SK-N-SH treated with all-trans-retinoic acid at 6 μM for 48 hours (cell line): ENCODE results near the gene MYH6.

Experiments used
- SNAI2 ChIP-seq: fragments of 250-450 bp; sonication (Bioruptor Pico); IDR thresholded peaks from 2 replicates; pipeline ENCODE4 v1.5.0; 2020; ENCODE audit warnings: mild to moderate bottlenecking, moderate library complexity
- TF ChIP-seq, protein P1 (sequence below): fragments of 250-450 bp; sonication (Bioruptor Pico); IDR thresholded peaks from 2 replicates; pipeline ENCODE4 v1.8.0; 2020; ENCODE audit warnings: mild to moderate bottlenecking, moderate library complexity, borderline replicate concordance

DNA sequence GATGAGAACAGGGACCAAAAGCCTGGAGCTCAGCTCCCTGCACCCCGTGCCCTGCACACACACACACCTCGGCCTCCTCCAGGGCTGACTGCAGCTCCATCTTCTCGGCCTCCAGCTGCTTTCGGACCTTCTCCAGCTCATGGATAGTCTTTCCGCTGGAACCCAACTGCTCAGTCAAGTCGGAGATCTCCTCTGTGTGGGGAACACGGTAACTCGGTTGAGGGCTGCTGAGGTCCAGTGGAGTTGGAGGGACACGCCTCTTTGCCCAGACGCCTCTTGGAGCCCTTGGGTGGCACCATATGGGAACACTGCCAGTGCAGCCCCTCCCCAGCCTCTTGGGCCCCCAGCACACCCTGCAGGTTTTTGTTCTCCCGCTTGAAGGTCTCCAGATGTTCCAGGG, 8.7 kb upstream of the MYH6 start:
- TF ChIP-seq, protein P1, sequence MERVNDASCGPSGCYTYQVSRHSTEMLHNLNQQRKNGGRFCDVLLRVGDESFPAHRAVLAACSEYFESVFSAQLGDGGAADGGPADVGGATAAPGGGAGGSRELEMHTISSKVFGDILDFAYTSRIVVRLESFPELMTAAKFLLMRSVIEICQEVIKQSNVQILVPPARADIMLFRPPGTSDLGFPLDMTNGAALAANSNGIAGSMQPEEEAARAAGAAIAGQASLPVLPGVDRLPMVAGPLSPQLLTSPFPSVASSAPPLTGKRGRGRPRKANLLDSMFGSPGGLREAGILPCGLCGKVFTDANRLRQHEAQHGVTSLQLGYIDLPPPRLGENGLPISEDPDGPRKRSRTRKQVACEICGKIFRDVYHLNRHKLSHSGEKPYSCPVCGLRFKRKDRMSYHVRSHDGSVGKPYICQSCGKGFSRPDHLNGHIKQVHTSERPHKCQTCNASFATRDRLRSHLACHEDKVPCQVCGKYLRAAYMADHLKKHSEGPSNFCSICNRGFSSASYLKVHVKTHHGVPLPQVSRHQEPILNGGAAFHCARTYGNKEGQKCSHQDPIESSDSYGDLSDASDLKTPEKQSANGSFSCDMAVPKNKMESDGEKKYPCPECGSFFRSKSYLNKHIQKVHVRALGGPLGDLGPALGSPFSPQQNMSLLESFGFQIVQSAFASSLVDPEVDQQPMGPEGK (CRISPR knock-in tag) = no peak
- TF ChIP-seq SNAI2 (CRISPR knock-in tag) = no peak
